NCI-H1417 (cell line): ENCODE measurements around the gene ERC2.

Experiments used
- DNase-seq, 3 experiments: peaks; one replicate each; lab custom pipeline; 2025; lab: John Stamatoyannopoulos, UW

Gene ERC2

DNA sequence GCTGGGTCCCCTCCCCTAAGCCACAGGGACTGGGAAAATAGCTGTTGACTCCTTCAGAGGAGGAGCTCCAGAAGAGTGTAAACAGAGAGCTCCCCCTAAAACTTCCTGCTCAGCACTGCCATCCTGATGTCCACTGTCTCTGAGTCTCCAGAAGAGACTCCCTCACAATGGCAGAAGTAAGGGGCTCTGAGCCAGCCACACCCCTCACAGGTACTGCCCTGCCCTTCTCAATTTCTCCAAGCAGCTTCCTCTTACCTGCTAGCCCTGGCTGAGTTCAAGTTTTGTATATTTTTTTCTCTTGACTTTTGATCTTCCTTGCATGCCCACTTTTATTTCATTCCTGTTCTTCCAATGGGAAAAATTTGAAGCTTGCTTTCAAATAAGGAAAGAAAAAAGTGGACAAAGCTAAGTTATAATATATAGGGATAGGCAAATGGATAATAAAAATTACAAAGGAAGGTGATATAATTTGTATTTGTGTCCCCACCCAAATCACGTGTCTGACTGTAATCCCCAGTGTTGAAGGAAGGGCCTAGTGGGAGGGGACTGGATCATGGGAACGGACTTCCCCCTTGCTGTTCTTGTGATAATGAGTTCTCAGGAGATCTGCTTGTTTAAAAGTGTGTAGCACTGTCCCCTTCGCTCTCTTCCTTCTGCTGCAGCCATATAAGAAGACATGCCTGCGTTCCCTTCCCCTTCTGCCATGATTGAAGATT, 539.0 kb downstream of the ERC2 start:
- no peak for DNase-seq

DNA sequence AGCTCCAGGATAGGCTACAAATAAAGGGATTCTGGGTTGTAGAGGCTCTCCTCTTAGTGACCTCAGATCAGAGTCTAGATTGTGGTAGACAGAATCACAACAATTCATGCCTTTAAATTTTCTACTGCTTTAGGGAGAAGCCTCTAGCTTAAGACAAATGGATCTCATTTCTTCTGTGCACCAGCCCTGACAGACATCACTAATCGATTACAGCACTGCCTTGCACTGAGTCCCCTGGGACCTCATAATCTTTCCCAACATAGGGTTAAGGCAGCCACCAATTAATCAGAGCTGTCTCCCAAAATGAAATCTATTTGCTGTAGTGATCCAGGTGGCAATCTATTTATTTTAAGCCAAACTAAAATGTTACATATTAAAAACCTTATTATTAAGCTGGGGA, 544.6 kb downstream of the ERC2 start:
- DNase-seq: no peak

GRCh38 chr3:55923207-55923606, 545.1 kb downstream of the ERC2 start:
- no peak for DNase-seq

- DNase-seq: no peak
Observed at GRCh38 chr3:55912880-55913279, 555.4 kb downstream of the ERC2 start.

DNA sequence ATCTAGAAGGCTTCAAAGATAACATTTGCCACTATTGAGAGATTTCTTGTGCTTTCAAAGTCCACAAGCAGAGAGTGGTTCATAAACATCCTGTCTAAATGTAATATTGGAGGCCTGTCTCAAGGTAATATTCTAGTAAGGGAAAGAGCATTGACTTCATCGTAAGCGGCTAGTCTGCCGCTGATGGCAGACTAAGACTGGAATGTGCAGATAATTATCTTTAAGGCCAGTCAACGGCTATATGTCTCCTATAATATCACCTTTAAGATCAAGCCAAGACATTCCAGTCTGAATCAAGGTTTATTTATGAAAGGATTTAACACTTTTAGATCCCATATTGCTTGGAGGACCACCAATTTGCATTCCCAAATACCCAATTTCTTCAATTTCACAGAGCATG, 557.0 kb downstream of the ERC2 start:
- no peak for DNase-seq

DNA sequence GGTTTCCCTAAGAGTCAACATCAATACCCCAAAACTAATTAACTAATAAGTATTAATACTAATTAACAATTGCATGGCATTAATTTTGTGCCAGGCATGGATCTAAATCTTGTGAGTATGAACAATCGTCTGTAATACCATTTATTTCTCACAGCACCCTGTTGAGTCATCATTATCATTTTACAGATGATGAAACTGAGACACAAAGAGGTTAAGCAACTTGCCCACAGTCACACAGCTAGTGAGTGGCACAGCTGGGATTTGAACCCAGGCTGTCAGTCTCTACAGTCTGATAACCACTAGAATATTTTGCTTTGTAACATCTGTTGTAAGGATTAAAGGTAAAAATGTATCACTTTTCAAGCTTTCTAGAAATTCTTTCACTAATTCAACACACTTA, 557.7 kb downstream of the ERC2 start:
- DNase-seq: no peak

- no peak for DNase-seq
Observed at GRCh38 chr3:55909373-55909772, 558.9 kb downstream of the ERC2 start.

- DNase-seq: peak in 1 of 3 experiments; percentile 24
Observed at GRCh38 chr3:55907616-55908015, 560.7 kb downstream of the ERC2 start.

GRCh38 chr3:55906896-55907295, 561.4 kb downstream of the ERC2 start:
- DNase-seq: no peak

DNA sequence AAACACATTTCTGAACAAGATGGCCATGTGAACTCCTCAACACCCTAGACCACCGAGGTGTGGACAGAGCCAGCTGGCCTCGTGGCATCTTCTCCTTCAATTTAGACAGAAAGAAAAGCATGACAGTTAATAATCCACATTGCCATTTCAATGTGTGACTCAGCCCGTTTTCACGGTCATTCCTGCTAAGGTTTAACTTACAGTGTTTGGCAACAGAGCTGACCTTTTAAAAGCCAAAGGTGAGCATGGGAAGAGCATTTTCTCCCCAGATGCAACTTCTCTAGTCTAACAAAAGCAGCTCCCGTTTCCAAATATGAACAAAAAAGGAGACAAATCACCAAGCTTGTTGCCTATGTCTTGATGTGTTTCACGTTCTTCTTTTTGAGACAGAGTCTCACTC, 563.6 kb downstream of the ERC2 start:
- no peak for DNase-seq

GRCh38 chr3:55903680-55904079, 564.6 kb downstream of the ERC2 start:
- no peak for DNase-seq

- DNase-seq: no peak
Observed at GRCh38 chr3:55902221-55902900, 565.9 kb downstream of the ERC2 start.

DNA sequence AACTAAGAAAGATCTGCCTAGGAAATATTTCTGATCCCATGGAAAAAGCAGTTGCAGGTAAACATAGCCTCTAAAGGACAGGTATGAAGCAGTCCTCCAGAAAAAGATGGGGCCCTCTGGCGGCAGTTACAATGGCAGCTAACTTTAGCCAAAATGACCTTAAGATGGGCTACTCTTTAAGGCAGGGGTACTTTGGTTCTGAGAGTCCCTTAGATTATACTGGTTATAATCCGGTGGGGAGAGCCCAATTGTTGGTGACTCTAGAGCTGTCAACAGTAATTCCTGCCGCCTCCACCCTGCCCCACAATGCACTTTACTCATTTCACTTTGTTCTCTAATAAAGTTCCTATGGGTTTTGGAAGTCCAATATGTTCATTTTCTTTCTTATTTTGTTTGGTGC, 568.4 kb downstream of the ERC2 start:
- no peak for DNase-seq

GRCh38 chr3:55897573-55898224, 570.6 kb downstream of the ERC2 start:
- DNase-seq: peak; percentile 20 to 60 (median 27)

GRCh38 chr3:55895897-55896566, 572.2 kb downstream of the ERC2 start:
- peak in 2 of 3 experiments; percentile 70 to 90 for DNase-seq

DNA sequence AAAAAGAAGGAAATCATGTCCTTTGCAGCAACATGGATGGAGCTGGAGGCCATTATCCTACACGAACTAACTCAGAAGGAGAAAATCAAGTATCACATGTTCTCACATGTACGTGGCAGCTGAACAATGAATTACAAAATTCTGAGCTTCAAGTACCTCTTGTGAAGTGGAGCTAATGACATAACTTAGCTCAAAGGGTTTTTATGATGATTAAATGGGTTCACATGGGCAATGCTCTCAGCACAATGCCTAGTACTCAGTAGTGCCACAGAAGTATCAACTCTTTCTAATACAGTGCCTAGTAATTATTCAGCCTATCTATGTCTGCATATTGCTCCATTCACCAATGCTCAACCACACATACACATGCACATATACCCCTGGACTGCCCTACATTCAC, 573.7 kb downstream of the ERC2 start:
- peak in 2 of 3 experiments; percentile 33 to 64 for DNase-seq

- no peak for DNase-seq
Observed at GRCh38 chr3:55893045-55893664, 575.1 kb downstream of the ERC2 start.

- DNase-seq: no peak
Observed at GRCh38 chr3:55891106-55891505, 577.2 kb downstream of the ERC2 start.

- no peak for DNase-seq
Observed at GRCh38 chr3:55888282-55888885, 579.9 kb downstream of the ERC2 start.

GRCh38 chr3:55885721-55886120, 582.5 kb downstream of the ERC2 start:
- DNase-seq: peak in 2 of 3 experiments; percentile 11 to 64

DNA sequence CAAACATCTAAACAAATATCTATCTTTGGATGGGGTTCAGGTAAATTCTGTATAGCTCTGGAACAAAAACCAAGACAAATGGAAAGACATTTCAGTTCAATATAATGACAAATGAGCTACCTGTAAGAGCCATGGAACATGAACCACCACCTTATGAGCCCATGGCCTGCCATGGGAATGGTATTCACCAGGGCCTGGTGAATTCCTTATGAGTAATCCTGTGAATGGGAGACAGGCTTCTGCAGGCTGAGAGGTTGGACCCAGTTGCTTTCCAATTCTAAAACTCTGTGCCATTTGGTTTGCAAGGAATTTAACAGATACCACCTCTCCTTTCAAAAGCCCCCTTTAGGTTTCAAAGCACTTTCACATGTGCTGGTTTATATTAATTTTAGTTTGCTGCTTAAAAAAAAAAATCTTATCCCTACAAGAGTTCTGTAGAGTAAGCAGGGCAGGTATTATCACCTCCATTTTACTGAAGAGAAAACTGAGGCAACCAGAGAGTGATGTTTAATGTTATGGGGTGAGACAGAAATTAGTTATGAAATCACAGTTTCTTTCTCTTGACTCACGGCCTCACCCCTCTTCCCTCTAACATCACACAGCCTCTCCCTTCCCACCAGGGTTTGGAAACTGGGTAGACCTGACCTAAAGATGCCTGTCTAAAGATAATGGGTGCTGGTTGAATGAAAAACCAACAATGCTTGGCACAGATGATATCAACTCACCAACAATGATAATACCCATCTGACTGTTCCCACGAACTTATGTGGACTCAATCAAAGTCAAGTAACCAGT, 583.6 kb downstream of the ERC2 start:
- DNase-seq: no peak
